ENCODE measurements around the gene ABL1.

- TF ChIP-seq ARID3A (IDR thresholded peaks at IDR 0.05; ENCODE audit: low read depth, low read length) (no peak), TEF (CRISPR knock-in tag; IDR thresholded peaks at IDR 0.05) (no peak), ZFP41 (CRISPR knock-in tag; IDR thresholded peaks at IDR 0.05; ENCODE audit: borderline replicate concordance) (no peak), GLI4 (CRISPR knock-in tag; IDR thresholded peaks at IDR 0.05; ENCODE audit: borderline replicate concordance) (no peak), MXD3 (CRISPR knock-in tag; IDR thresholded peaks at IDR 0.05) (no peak), KDM2A (CRISPR knock-in tag; IDR thresholded peaks at IDR 0.05; ENCODE audit: borderline replicate concordance, low read depth) (no peak), CTCF (CRISPR knock-in tag; IDR thresholded peaks at IDR 0.05) (no peak), BRCA1 (CRISPR knock-in tag; IDR thresholded peaks at IDR 0.05) (no peak), ZNF569 (CRISPR knock-in tag; IDR thresholded peaks at IDR 0.05; ENCODE audit: borderline replicate concordance) (no peak), CBX2 (IDR thresholded peaks at IDR 0.05; ENCODE audit: low read depth, low read length) (no peak), CBX2 (CRISPR knock-in tag; IDR thresholded peaks at IDR 0.05; ENCODE audit: low read depth) (no peak), POLR2A (IDR thresholded peaks at IDR 0.05; ENCODE audit: insufficient read depth in 1 of 2, low read depth in 2 of 2, low read length in 2 of 2) (no peak), TBL1XR1 (IDR thresholded peaks at IDR 0.05; ENCODE audit: borderline replicate concordance, low read length, partially characterized antibody) (no peak), PRDM10 (CRISPR knock-in tag; IDR thresholded peaks at IDR 0.05; ENCODE audit: low read depth) (no peak)
Observed at GRCh38 chr9:130892477-130893304, 57.6 kb downstream of the ABL1 start.

Data from HepG2 (cell line).